ENCODE measurements around the gene MIEF1. TPM values are rescaled to one million over a fixed set of nuclear protein-coding genes. Genes with fewer than 3 reads are reported as not detected.

MIEF1 gene
- total RNA-seq, 4 donors from 2014 or later = 12.8 to 27.1 (median 20.2) TPM

- DNase-seq (ENCODE audit: low spot score in 2 of 2) = no peak
- no peak overlapping the region for H3K4me3 ChIP-seq (ENCODE audit: low read depth, poor library complexity, severe bottlenecking)
- WGBS, 2 donors = 79 to 83% methylated on average over 6 of the region's 6 CpGs
- intact Hi-C loops (cut with DNase I; ENCODE audit: low total_unique reads) = no loop called here
- no peak for TF ChIP-seq POLR2A (IDR thresholded peaks at IDR 0.05)
- TF ChIP-seq CTCF (IDR thresholded peaks at IDR 0.05) = no peak
These were observed 32.8 kb upstream of the MIEF1 start for GRCh38 chr22:39469326-39469680.

GRCh38 chr22:39469681-39470450 lies 32.2 kb upstream of the MIEF1 start:
- WGBS, 2 donors = 54 to 65% methylated on average over 12 to 26 of the region's 26 CpGs
- TF ChIP-seq CTCF (IDR thresholded peaks at IDR 0.05) = no peak
- no peak for TF ChIP-seq POLR2A (IDR thresholded peaks at IDR 0.05)
- H3K4me3 ChIP-seq (ENCODE audit: low read depth, poor library complexity, severe bottlenecking) = no peak overlapping the region
- intact Hi-C loops (cut with DNase I; ENCODE audit: low total_unique reads) = no loop called here
- DNase-seq (ENCODE audit: low spot score in 2 of 2) = no peak

DNA sequence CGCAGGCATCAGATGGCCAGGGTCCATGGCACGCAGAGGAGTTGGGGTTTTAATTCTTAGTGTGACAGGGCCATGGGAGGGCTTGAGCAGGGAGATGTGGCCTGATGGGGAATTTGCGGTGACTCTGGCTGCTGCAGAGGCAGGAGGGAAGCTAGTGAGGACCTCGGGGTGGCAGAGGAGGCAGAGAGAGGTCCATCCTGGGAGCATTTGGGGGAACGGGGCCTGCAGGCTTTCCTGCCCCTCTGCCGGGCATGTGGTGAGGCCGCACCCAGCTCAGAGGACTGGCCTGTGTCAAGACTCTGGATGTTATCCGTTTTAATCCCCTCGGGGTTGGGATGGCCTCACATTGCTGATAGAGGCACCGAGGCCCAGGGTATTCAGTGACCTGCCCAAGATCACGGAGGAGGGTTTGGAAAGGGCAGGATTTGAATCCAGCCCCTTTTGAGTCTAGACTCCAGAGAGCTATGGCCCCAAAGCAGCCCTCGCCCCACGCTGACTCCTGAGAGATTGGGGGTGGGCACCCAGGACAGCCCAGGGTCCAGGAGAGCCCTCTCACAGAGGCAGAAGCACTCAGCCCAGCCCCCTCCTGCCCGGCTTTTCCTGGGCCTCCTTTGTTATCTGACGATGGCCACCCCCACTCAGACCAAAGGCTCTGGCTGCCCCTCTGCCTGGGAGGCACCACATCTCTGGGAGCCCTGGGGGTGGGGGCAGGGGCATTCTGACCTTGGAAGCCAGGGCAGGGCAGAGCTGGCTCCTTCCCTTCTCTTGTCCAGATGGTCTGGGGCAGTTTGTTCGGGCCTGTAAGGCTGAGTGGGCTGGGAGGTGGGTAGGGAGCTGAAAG lies 31.4 kb upstream of the MIEF1 start:
- intact Hi-C loops (cut with DNase I; ENCODE audit: low total_unique reads) = no loop called here
- no peak for TF ChIP-seq POLR2A (IDR thresholded peaks at IDR 0.05)
- TF ChIP-seq CTCF (IDR thresholded peaks at IDR 0.05) = no peak
- H3K4me3 ChIP-seq (ENCODE audit: low read depth, poor library complexity, severe bottlenecking) = no peak overlapping the region
- DNase-seq (ENCODE audit: low spot score in 2 of 2) = no peak
- 63 to 65% methylated on average over 16 of the region's 16 CpGs for WGBS, 2 donors

GRCh38 chr22:39471381-39472141 lies 30.5 kb upstream of the MIEF1 start:
- no peak overlapping the region for H3K4me3 ChIP-seq (ENCODE audit: low read depth, poor library complexity, severe bottlenecking)
- no peak for DNase-seq (ENCODE audit: low spot score in 2 of 2)
- TF ChIP-seq POLR2A (IDR thresholded peaks at IDR 0.05) = no peak
- TF ChIP-seq CTCF (IDR thresholded peaks at IDR 0.05) = no peak
- 45 to 46% methylated on average over 13 of the region's 13 CpGs for WGBS, 2 donors
- intact Hi-C loops (cut with DNase I; ENCODE audit: low total_unique reads) = no loop called here

DNA sequence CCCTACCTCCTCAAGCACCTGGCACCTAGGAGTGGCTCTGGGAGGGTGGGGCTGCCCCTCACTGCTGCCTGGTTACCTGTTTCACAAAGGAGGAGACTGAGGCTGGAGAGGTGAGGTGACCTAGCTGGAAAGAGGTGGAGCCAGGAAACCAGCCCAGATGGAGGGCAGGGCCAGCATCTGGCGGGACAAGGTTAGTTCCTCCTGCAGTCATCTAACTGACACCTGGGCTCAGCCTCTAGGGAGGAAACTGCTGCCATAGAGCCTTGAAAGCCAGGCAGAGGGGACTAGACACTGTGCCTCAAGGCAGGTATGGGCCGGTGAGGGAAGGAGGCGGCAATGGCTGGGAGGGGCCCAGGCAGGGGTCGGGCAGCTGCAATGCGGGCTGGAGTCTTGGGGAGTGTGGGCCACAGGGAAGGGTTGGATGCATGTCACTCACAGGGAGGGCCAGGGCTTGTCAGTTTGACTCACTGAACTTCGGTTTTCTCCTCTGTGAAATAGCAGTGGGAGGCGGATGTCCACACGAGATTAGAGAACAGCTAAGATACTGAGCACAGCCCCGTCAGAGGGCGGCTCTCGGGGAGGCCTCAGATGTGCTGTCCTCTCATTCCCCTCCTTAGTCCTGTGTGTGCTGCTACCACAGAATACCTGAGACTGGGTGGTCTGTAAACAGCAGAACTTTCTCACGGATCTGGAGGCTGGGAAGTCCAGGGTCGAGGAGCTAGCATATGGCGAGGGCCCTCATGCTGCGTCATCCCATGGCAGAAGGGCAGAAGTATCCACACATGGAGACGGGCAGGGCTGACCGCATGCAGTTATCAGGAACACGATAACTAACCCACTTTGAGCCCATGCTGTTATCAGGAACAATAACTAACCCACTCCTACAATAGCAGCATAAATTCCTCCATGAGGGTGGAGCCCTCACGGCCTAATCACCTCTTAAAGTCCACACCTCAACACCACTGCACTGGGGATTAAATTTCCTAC lies 29.2 kb upstream of the MIEF1 start:
- no peak for DNase-seq (ENCODE audit: low spot score in 2 of 2)
- H3K4me3 ChIP-seq (ENCODE audit: low read depth, poor library complexity, severe bottlenecking) = no peak overlapping the region
- intact Hi-C loops (cut with DNase I; ENCODE audit: low total_unique reads) = no loop called here
- TF ChIP-seq POLR2A (IDR thresholded peaks at IDR 0.05) = no peak
- TF ChIP-seq CTCF (IDR thresholded peaks at IDR 0.05) = no peak
- WGBS, 2 donors = 73 to 75% methylated on average over 19 of the region's 19 CpGs

Measured in lower leg skin (tissue), 4 donors.